IPS DF 4.7 (cell line): ENCODE data around the gene RNF19B.
"Not testable (repeated sequence)": the region's sequence is repeated elsewhere in the genome, so short reads cannot be mapped to it uniquely, and the experiment has no call there.

Experiments
- DNase-seq: peaks from one replicate; pipeline ENCODE4 v3.0.0-alpha.2; 2013; ENCODE audit warnings: low spot score; ENCODE audit errors: extremely low read depth

The RNF19B gene

GRCh38 chr1:32992489-32993323 lies 28.1 kb upstream of the RNF19B start:
- no peak for DNase-seq

- DNase-seq: no peak
These were observed 27.3 kb upstream of the RNF19B start for GRCh38 chr1:32991819-32992488.

GRCh38 chr1:32991386-32991785 lies 26.8 kb upstream of the RNF19B start:
- DNase-seq: no peak

- no peak for DNase-seq
These were observed 26.3 kb upstream of the RNF19B start for GRCh38 chr1:32990887-32991286.

- DNase-seq: no peak
These were observed 24.8 kb upstream of the RNF19B start for GRCh38 chr1:32989160-32990050.

- no peak for DNase-seq
These were observed 24.1 kb upstream of the RNF19B start for GRCh38 chr1:32988665-32989064.

- DNase-seq: no peak
These were observed 20.6 kb upstream of the RNF19B start for GRCh38 chr1:32985226-32985625.

GRCh38 chr1:32984455-32985171 lies 20.0 kb upstream of the RNF19B start:
- DNase-seq: no peak

- no peak for DNase-seq
These were observed 19.5 kb upstream of the RNF19B start for GRCh38 chr1:32984090-32984454.

- no peak for DNase-seq
These were observed 18.4 kb upstream of the RNF19B start for GRCh38 chr1:32983020-32983419.

GRCh38 chr1:32981003-32981901 lies 16.6 kb upstream of the RNF19B start:
- no peak for DNase-seq

- no peak for DNase-seq
These were observed 15.5 kb upstream of the RNF19B start for GRCh38 chr1:32980080-32980479.

- DNase-seq: no peak
These were observed 14.2 kb upstream of the RNF19B start for GRCh38 chr1:32978854-32979253.

GRCh38 chr1:32977546-32978087 lies 13.0 kb upstream of the RNF19B start:
- DNase-seq: no peak

GRCh38 chr1:32975055-32975454 lies 10.4 kb upstream of the RNF19B start:
- DNase-seq: not testable (repeated sequence)

- DNase-seq: not testable (repeated sequence)
These were observed 8.8 kb upstream of the RNF19B start for GRCh38 chr1:32973458-32973857.

GRCh38 chr1:32972814-32973428 lies 8.3 kb upstream of the RNF19B start:
- no peak for DNase-seq

GRCh38 chr1:32971576-32971975 lies 7.0 kb upstream of the RNF19B start:
- no peak for DNase-seq

- DNase-seq: no peak
These were observed 6.5 kb upstream of the RNF19B start for GRCh38 chr1:32971156-32971555.
